Endothelial cell of umbilical vein (primary cell): Measurements from ENCODE around the gene AP1G1. TPM values are rescaled to one million over a fixed set of nuclear protein-coding genes. Genes with fewer than 3 reads are reported as not detected.

Source experiments
- BruUV-seq: library from RNA; stranded (reverse); fragments of 400-500 nt; replicated peaks from 2 replicates; lab custom pipeline; 2021; lab: Mats Ljungman, UMichigan
- CTCF ChIA-PET: fragments of 300-600, 350-600 bp; sonication (Branson Sonifier 250); formaldehyde crosslinking; loops from one replicate; lab custom pipeline; 2021; ENCODE audit warnings: antibody characterized with exemption, inconsistent platforms; lab: Charles Lee
- POLR2A ChIA-PET: fragments of 300-600, 350-600 bp; sonication (Branson Sonifier 250); formaldehyde crosslinking; loops from one replicate; lab custom pipeline; 2021; ENCODE audit warnings: antibody characterized with exemption, inconsistent platforms; lab: Charles Lee
- DNase-seq: peaks from one replicate; pipeline ENCODE4 v3.0.0-alpha.2; 2011; ENCODE audit warnings: low read depth, low spot score
- FAIRE-seq: peaks from 2 replicates; lab custom pipeline; 2011; peaks lifted over from hg19 to GRCh38; lab: Jason Lieb, UNC
- H2AFZ ChIP-seq: 2 replicates; pipeline ENCODE4 v1.6.0; 2012; ENCODE audit warnings: low read depth, low read length, control low read depth, inconsistent platforms
- H3K27ac ChIP-seq: 2 replicates; pipeline ENCODE4 v1.5.1; 2011; ENCODE audit warnings: low read depth, mild to moderate bottlenecking, control low read depth, low read length, moderate library complexity; ENCODE audit not compliant: insufficient read depth
- H3K27me3 ChIP-seq, 2 experiments: 2 replicates each; pipeline versions ENCODE4 v1.6.0 to v1.6.1; 2011; ENCODE audit warnings: low read length in 2 of 2, mixed read lengths in 1 of 2; ENCODE audit not compliant: control insufficient read depth in 2 of 2, insufficient read depth in 2 of 2
- H3K36me3 ChIP-seq, 2 experiments: 2 replicates in 1 of 2; 3 replicates in 1 of 2; pipeline ENCODE4 v1.5.1; 2011; ENCODE audit warnings: low read length in 2 of 2, mild to moderate bottlenecking in 1 of 2, moderate library complexity in 1 of 2; ENCODE audit not compliant: control insufficient read depth in 2 of 2, insufficient read depth in 2 of 2; ENCODE audit errors: extremely low read depth in 1 of 2
- H3K4me1 ChIP-seq: 3 replicates; pipeline ENCODE4 v1.5.1; 2011; ENCODE audit warnings: mild to moderate bottlenecking, low read length; ENCODE audit not compliant: control insufficient read depth, insufficient read depth; ENCODE audit errors: extremely low read depth
- H3K4me2 ChIP-seq: 2 replicates; pipeline ENCODE4 v1.6.1; 2011; ENCODE audit warnings: low read length, control low read depth, mixed read lengths; ENCODE audit not compliant: insufficient read depth
- H3K4me3 ChIP-seq, 3 experiments: fragments of 200-600 bp in 1 of 3; sonication (generic), shearing (Covaris generic) in 1 of 3; replicated peaks in 1 of 3; 2 replicates each; pipeline ENCODE4 v1.5.1; 2011 to 2016; ENCODE audit warnings: control low read depth in 3 of 3, low read length in 3 of 3, mild to moderate bottlenecking in 2 of 3, inconsistent platforms in 1 of 3, low read depth in 1 of 3, moderate library complexity in 1 of 3; ENCODE audit not compliant: insufficient read depth in 1 of 3
- H3K79me2 ChIP-seq: 2 replicates; pipeline ENCODE4 v1.6.0; 2012; ENCODE audit warnings: low read length, inconsistent platforms; ENCODE audit not compliant: control insufficient read depth, insufficient read depth
- H3K9ac ChIP-seq: replicated peaks from 2 replicates; pipeline ENCODE3; 2011; ENCODE audit warnings: low read length, control low read depth; ENCODE audit not compliant: insufficient read depth; ENCODE audit errors: extremely low read depth
- H3K9me1 ChIP-seq: replicated peaks from 3 replicates; pipeline ENCODE4 v1.6.0; 2011; ENCODE audit warnings: mild to moderate bottlenecking, low read length; ENCODE audit not compliant: control insufficient read depth, insufficient read depth; ENCODE audit errors: extremely low read depth
- H3K9me3 ChIP-seq: replicated peaks from 2 replicates; pipeline ENCODE4 v1.5.1; 2012; ENCODE audit warnings: low read length, inconsistent platforms; ENCODE audit not compliant: control insufficient read depth, insufficient read depth
- H4K20me1 ChIP-seq: replicated peaks from 2 replicates; pipeline ENCODE3; 2011; ENCODE audit warnings: mild to moderate bottlenecking, low read length; ENCODE audit not compliant: control insufficient read depth, insufficient read depth; ENCODE audit errors: extremely low read depth
- EZH2 ChIP-seq: IDR thresholded peaks from 2 replicates; pipeline ENCODE4 v1.6.1; 2012; ENCODE audit warnings: borderline replicate concordance, low read depth, mild to moderate bottlenecking, moderate library complexity, low read length, inconsistent platforms; ENCODE audit not compliant: severe bottlenecking
- FOS ChIP-seq: IDR thresholded peaks from 2 replicates; pipeline ENCODE4 v1.6.1; 2011; ENCODE audit warnings: mild to moderate bottlenecking, low read length, moderate library complexity, borderline replicate concordance; ENCODE audit not compliant: insufficient read depth
- JUN ChIP-seq: IDR thresholded peaks from 2 replicates; pipeline ENCODE4 v1.6.1; 2011; ENCODE audit warnings: borderline replicate concordance, low read depth; ENCODE audit not compliant: insufficient read length, insufficient read depth
- MYC ChIP-seq: IDR thresholded peaks from one replicate; pipeline ENCODE4 v1.6.1; 2011; ENCODE audit warnings: mild to moderate bottlenecking, low read depth, low read length
- POLR2A ChIP-seq: IDR thresholded peaks from 2 replicates; pipeline ENCODE4 v1.6.1; 2012; ENCODE audit warnings: low read depth, mild to moderate bottlenecking, control low read depth, low read length
- POLR2AphosphoS5 ChIP-seq: IDR thresholded peaks from 2 replicates; pipeline ENCODE4 v1.6.1; 2012; ENCODE audit warnings: low read depth, mild to moderate bottlenecking, control low read depth, low read length, moderate library complexity; ENCODE audit not compliant: insufficient read depth
- dilution Hi-C: fragments of 300-500 bp; cut with MboI; formaldehyde crosslinking; loops from one replicate; pipeline ENCODE4 v1.15.0; 2019; ENCODE audit warnings: low sequenced_read_pairs; ENCODE audit not compliant: extremely low pct_ligation_motif_present
- intact Hi-C: fragments of 100-400 bp; cut with micrococcal nuclease; formaldehyde crosslinking; loops from one replicate; pipeline ENCODE4 v1.10.0; 2022
- polyA plus RNA-seq, 4 experiments: library from polyadenylated mRNA; depleted of rRNA in 3 of 4; stranded (reverse) in 3 of 4; unstranded in 1 of 4; fragments of >200 nt; gene quantifications; 2 replicates each; pipeline versions ENCODE4 v1.2.1 to v1.2.3, GENCODE V29; 2011 to 2012; ENCODE audit warnings: missing spikeins in 1 of 4
- total RNA-seq: library from RNA; stranded (reverse); gene quantifications from 2 replicates; pipeline ENCODE4 v1.2.3, GENCODE V29; 2021
- TF ChIP-seq, protein P1 (sequence below): IDR thresholded peaks from 2 replicates; pipeline ENCODE4 v1.6.1; 2011; ENCODE audit not compliant: insufficient read depth, insufficient read length
- TF ChIP-seq, protein P2 (sequence below), 2 donors: IDR thresholded peaks; 1 replicate in 1 of 2; 2 replicates in 1 of 2; pipeline ENCODE4 v1.5.1; 2011; ENCODE audit warnings: low read length in 2 of 2, mild to moderate bottlenecking in 2 of 2, moderate library complexity in 2 of 2, control low read depth in 1 of 2, inconsistent platforms in 1 of 2, low read depth in 1 of 2; ENCODE audit not compliant: insufficient read depth in 1 of 2; ENCODE audit errors: extremely low read depth in 1 of 2

The AP1G1 gene
- total and polyA plus RNA-seq, 2 donors (not counting 3 experiments of a cell fraction or from before 2014, with no cell fraction given) = 57.4 to 85.3 TPM

DNA sequence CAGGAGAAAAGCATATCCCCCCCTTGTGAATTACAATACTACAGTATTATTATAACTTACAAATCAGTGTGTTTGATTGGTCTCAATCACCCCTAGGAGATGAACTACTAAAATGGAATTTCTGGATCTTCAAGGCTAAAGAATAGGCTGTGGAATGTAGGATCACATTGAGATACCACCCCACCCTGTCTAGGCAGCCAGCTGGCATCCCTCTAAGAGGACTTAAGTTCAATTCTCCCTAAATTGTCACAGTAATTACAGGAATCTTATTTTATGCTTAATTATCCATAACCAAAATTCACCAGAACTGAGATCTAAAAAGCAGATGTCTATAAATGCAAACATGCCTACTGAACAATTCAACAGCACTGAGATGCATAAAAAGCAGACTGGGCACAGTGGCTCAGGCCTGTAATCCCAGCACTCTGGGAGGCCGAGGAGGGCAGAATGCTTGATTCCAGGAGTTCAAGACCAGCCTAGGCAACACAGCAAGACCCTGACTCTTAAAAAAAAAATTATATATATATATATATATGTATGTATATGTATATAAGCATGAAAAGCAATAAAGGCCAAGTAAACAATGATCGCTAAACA is 12.0 kb downstream of the AP1G1 start:
- no peak overlapping the region for H3K4me3 ChIP-seq
- ChIA-PET CTCF (no interaction called here), POLR2A (no interaction called here)
- no peaks in the 10 kb centered on the region for H3K27me3 ChIP-seq
- dilution Hi-C loops (no loop called here), intact Hi-C loops (no loop called here)
- H3K27ac ChIP-seq = no peak overlapping the region
- no peaks in the 10 kb centered on the region for H3K9me3 ChIP-seq
- H3K9me1 ChIP-seq = no peaks in the 10 kb centered on the region
- TF ChIP-seq MYC (no peak), FOS (no peak), EZH2 (no peak), POLR2AphosphoS5 (no peak), JUN (no peak), POLR2A (no peak)
- TF ChIP-seq, protein P1, sequence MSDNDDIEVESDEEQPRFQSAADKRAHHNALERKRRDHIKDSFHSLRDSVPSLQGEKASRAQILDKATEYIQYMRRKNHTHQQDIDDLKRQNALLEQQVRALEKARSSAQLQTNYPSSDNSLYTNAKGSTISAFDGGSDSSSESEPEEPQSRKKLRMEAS = no peak
- TF ChIP-seq, protein P2, sequence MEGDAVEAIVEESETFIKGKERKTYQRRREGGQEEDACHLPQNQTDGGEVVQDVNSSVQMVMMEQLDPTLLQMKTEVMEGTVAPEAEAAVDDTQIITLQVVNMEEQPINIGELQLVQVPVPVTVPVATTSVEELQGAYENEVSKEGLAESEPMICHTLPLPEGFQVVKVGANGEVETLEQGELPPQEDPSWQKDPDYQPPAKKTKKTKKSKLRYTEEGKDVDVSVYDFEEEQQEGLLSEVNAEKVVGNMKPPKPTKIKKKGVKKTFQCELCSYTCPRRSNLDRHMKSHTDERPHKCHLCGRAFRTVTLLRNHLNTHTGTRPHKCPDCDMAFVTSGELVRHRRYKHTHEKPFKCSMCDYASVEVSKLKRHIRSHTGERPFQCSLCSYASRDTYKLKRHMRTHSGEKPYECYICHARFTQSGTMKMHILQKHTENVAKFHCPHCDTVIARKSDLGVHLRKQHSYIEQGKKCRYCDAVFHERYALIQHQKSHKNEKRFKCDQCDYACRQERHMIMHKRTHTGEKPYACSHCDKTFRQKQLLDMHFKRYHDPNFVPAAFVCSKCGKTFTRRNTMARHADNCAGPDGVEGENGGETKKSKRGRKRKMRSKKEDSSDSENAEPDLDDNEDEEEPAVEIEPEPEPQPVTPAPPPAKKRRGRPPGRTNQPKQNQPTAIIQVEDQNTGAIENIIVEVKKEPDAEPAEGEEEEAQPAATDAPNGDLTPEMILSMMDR (IDR thresholded peaks at IDR 0.05; ENCODE audit: extremely low read depth in 1 of 2, insufficient read depth in 1 of 2, low read depth in 1 of 2, low read length in 2 of 2) = no peak
- no peak for FAIRE-seq
- DNase-seq = no peak
- H3K36me3 ChIP-seq = no peaks in the 10 kb centered on the region
- H4K20me1 ChIP-seq = peaks cover 9% of the 10 kb centered on the region
- H2AFZ ChIP-seq = no peak overlapping the region
- no TSS peak for BruUV-seq
- peaks cover 86% of the 10 kb centered on the region for H3K79me2 ChIP-seq
- no peak overlapping the region for H3K9ac ChIP-seq
- H3K4me2 ChIP-seq = no peak overlapping the region
- H3K4me1 ChIP-seq = no peaks in the 10 kb centered on the region
